PC-9 (cell line): Measurements from ENCODE around the gene ELK3. TPM values are rescaled to one million over a fixed set of nuclear protein-coding genes. Genes with fewer than 3 reads are reported as not detected.

Source experiments
- BruUV-seq: library from RNA; stranded (reverse); fragments of 400-500 nt; replicated peaks from 2 replicates; lab custom pipeline; 2021; lab: Mats Ljungman, UMichigan
- CTCF ChIA-PET: fragments of 300-600 bp; sonication (Branson Sonifier 250); formaldehyde crosslinking; loops from one replicate; lab custom pipeline; 2022; ENCODE audit warnings: antibody characterized with exemption; lab: Charles Lee
- POLR2A ChIA-PET: fragments of 300-600 bp; sonication (Branson Sonifier 250); formaldehyde crosslinking; loops from one replicate; lab custom pipeline; 2022; ENCODE audit warnings: antibody characterized with exemption; ENCODE audit not compliant: unreplicated experiment; lab: Charles Lee
- DNase-seq, 2 experiments: peaks; one replicate each; pipeline versions ENCODE4 v3.0.0 to v3.0.0-alpha.2; 2015 to 2022; ENCODE audit warnings: mixed read lengths in 1 of 2
- H2AFZ ChIP-seq: fragments of 200-600 bp; sonication (generic); 2 replicates; pipeline ENCODE4 v1.8.1; 2017; ENCODE audit warnings: antibody characterized with exemption
- H3F3A ChIP-seq: fragments of 200-600 bp; sonication (generic); 2 replicates; pipeline ENCODE4 v1.8.1; 2017; ENCODE audit warnings: antibody characterized with exemption, mild to moderate bottlenecking, low read depth; ENCODE audit not compliant: insufficient read depth
- H3K27ac ChIP-seq: fragments of 200-600 bp; sonication (generic); 2 replicates; pipeline ENCODE4 v1.6.1; 2016; ENCODE audit warnings: mixed run types
- H3K27me3 ChIP-seq: fragments of 200-600 bp; sonication (generic); 2 replicates; pipeline ENCODE4 v1.6.1; 2016; ENCODE audit warnings: low read depth, mixed run types; ENCODE audit not compliant: insufficient read depth
- H3K36me3 ChIP-seq: fragments of 200-600 bp; sonication (generic); 2 replicates; pipeline ENCODE4 v1.6.1; 2016; ENCODE audit warnings: low read depth, mixed run types
- H3K4me1 ChIP-seq: fragments of 200-600 bp; sonication (generic); replicated peaks from 2 replicates; pipeline ENCODE4 v1.6.1; 2016; ENCODE audit warnings: mixed run types; ENCODE audit not compliant: insufficient read depth
- H3K4me2 ChIP-seq: fragments of 200-600 bp; sonication (generic); 2 replicates; pipeline ENCODE4 v1.6.1; 2017; ENCODE audit warnings: mixed run types
- H3K4me3 ChIP-seq: fragments of 200-600 bp; sonication (generic); 2 replicates; pipeline ENCODE4 v1.6.1; 2016; ENCODE audit warnings: mixed run types
- H3K79me2 ChIP-seq: fragments of 200-600 bp; sonication (generic); 2 replicates; pipeline ENCODE4 v1.6.1; 2017; ENCODE audit warnings: low read depth, mixed run types
- H3K9me2 ChIP-seq: fragments of 200-600 bp; sonication (generic); 2 replicates; pipeline ENCODE4 v1.8.1; 2017; ENCODE audit warnings: mild to moderate bottlenecking; ENCODE audit not compliant: insufficient read depth
- H3K9me3 ChIP-seq: fragments of 200-600 bp; sonication (generic); 2 replicates; pipeline ENCODE4 v1.8.1; 2016; ENCODE audit warnings: low read depth; ENCODE audit not compliant: insufficient read depth
- H4K20me1 ChIP-seq: fragments of 200-600 bp; sonication (generic); 2 replicates; pipeline ENCODE4 v1.8.1; 2017; ENCODE audit not compliant: insufficient read depth
- EZH2 ChIP-seq: fragments of 200-600 bp; sonication (generic); IDR thresholded peaks from 2 replicates; pipeline ENCODE4 v1.8.0; 2017; ENCODE audit warnings: antibody characterized with exemption, low read depth
- intact Hi-C: fragments of 100-400 bp; cut with micrococcal nuclease; formaldehyde crosslinking; loops from one replicate; pipeline ENCODE4 v1.10.0; 2022; ENCODE audit not compliant: unreplicated experiment
- total RNA-seq: library from RNA; stranded (reverse); gene quantifications from 2 replicates; pipeline ENCODE4 v1.2.3, GENCODE V29; 2021
- TF ChIP-seq, protein P1 (sequence below): fragments of 200-600 bp; sonication (generic); conservative IDR thresholded peaks from 2 replicates; pipeline ENCODE4 v1.6.1; 2017; ENCODE audit warnings: mixed run types, antibody characterized with exemption, mild to moderate bottlenecking, moderate library complexity

ELK3 gene
- total RNA-seq, 1 experiment from 2014 or later, result 52.3 TPM

DNA sequence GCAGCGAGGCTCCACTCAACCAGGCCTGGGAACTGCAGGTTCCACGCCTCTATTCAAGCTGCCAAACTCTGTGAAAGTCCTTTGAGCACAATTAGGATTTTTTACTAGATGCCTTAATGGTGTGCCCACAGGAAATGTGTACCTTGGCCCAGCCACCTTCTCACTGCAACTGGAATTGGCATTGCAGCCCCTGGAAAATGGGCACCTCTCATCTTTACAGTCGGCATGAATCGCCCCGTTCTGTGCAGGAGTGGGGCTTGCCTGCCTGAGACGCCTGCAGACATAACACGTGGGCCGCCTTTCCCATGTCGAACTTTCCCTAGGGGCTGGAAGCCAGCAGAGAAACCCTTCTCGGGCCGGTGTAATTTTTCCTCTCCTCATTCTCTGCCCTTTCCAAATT lies 42.0 kb upstream of the ELK3 start:
- Histone ChIP-seq H3K9me2 (no peaks in the 10 kb centered on the region), H3K36me3 (no peaks in the 10 kb centered on the region), H3F3A (no peaks in the 10 kb centered on the region), H2AFZ (no peak overlapping the region), H4K20me1 (no peaks in the 10 kb centered on the region), H3K4me2 (no peak overlapping the region), H3K27me3 (no peaks in the 10 kb centered on the region), H3K79me2 (no peaks in the 10 kb centered on the region), H3K4me1 (no peaks in the 10 kb centered on the region), H3K27ac (no peak overlapping the region), H3K9me3 (no peaks in the 10 kb centered on the region), H3K4me3 (no peak overlapping the region)
- POLR2A ChIA-PET, result no interaction called here
- intact Hi-C loops, result no loop called here
- TF ChIP-seq, protein P1, sequence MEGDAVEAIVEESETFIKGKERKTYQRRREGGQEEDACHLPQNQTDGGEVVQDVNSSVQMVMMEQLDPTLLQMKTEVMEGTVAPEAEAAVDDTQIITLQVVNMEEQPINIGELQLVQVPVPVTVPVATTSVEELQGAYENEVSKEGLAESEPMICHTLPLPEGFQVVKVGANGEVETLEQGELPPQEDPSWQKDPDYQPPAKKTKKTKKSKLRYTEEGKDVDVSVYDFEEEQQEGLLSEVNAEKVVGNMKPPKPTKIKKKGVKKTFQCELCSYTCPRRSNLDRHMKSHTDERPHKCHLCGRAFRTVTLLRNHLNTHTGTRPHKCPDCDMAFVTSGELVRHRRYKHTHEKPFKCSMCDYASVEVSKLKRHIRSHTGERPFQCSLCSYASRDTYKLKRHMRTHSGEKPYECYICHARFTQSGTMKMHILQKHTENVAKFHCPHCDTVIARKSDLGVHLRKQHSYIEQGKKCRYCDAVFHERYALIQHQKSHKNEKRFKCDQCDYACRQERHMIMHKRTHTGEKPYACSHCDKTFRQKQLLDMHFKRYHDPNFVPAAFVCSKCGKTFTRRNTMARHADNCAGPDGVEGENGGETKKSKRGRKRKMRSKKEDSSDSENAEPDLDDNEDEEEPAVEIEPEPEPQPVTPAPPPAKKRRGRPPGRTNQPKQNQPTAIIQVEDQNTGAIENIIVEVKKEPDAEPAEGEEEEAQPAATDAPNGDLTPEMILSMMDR, result no peak
- TF ChIP-seq EZH2, result no peak
- DNase-seq, result no peak
- no TSS peak for BruUV-seq
- CTCF ChIA-PET, result no interaction called here

GRCh38 chr12:96153131-96153725 lies 40.9 kb upstream of the ELK3 start:
- DNase-seq, result no peak
- CTCF ChIA-PET, result no interaction called here

GRCh38 chr12:96155181-96155580 lies 39.0 kb upstream of the ELK3 start:
- POLR2A ChIA-PET, result no interaction called here
- H3K9me3 ChIP-seq, result no peaks in the 10 kb centered on the region
- peaks cover 4% of the 10 kb centered on the region for H3K4me1 ChIP-seq
- no peaks in the 10 kb centered on the region for H3F3A ChIP-seq
- H3K27ac ChIP-seq, result no peak overlapping the region
- no peaks in the 10 kb centered on the region for H3K79me2 ChIP-seq
- H3K27me3 ChIP-seq, result no peaks in the 10 kb centered on the region
- no peaks in the 10 kb centered on the region for H3K36me3 ChIP-seq
- intact Hi-C loops, result no loop called here
- no peak overlapping the region for H3K4me3 ChIP-seq
- no peaks in the 10 kb centered on the region for H4K20me1 ChIP-seq
- CTCF ChIA-PET, result no interaction called here
- no peak for DNase-seq
- no TSS peak for BruUV-seq
- H3K9me2 ChIP-seq, result no peaks in the 10 kb centered on the region
- TF ChIP-seq, protein P1, result no peak
- no peak for TF ChIP-seq EZH2
- H2AFZ ChIP-seq, result no peak overlapping the region
- no peak overlapping the region for H3K4me2 ChIP-seq

More at GRCh38 chr12:96153131-96153725, 40.9 kb upstream of the ELK3 start:
- no peaks in the 10 kb centered on the region for H3K79me2 ChIP-seq
- H3F3A ChIP-seq, result no peaks in the 10 kb centered on the region
- no TSS peak for BruUV-seq
- no peak overlapping the region for H3K4me2 ChIP-seq
- no peaks in the 10 kb centered on the region for H3K27me3 ChIP-seq
- no peaks in the 10 kb centered on the region for H4K20me1 ChIP-seq
- TF ChIP-seq, protein P1, result no peak
- no peak for TF ChIP-seq EZH2
- POLR2A ChIA-PET, result no interaction called here
- no peak overlapping the region for H3K27ac ChIP-seq
- no peak overlapping the region for H3K4me3 ChIP-seq
- peaks cover 4% of the 10 kb centered on the region for H3K4me1 ChIP-seq
- intact Hi-C loops, result no loop called here
- H3K36me3 ChIP-seq, result no peaks in the 10 kb centered on the region
- H3K9me2 ChIP-seq, result no peaks in the 10 kb centered on the region
- no peak overlapping the region for H2AFZ ChIP-seq
- H3K9me3 ChIP-seq, result no peaks in the 10 kb centered on the region
